Panc1 (cell line): ENCODE measurements around the gene RCOR2. TPM values are rescaled to one million over a fixed set of nuclear protein-coding genes. Genes with fewer than 3 reads are reported as not detected.
A peak's percentile ranks its signal among the peaks of the same experiment; 100 is the strongest.

ENCODE experiments used
- ATAC-seq: fragments of 200-7000 bp; cut with Tn5 transposase; 2 replicates; pipeline ENCODE4 v1.9.1; 2020; ENCODE audit warnings: mild to moderate bottlenecking, moderate library complexity
- BruUV-seq: library from RNA; stranded (reverse); fragments of 400-500 nt; replicated peaks from 2 replicates; lab custom pipeline; 2021; lab: Mats Ljungman, UMichigan
- CTCF ChIA-PET: fragments of 300-600 bp; sonication (Branson Sonifier 250); formaldehyde crosslinking; loops from one replicate; lab custom pipeline; 2022; ENCODE audit warnings: antibody characterized with exemption; lab: Charles Lee
- POLR2A ChIA-PET: fragments of 300-600 bp; sonication (Branson Sonifier 250); formaldehyde crosslinking; loops from one replicate; lab custom pipeline; 2022; ENCODE audit warnings: antibody characterized with exemption; lab: Charles Lee
- DNase-seq: peaks from one replicate; pipeline ENCODE4 v3.0.0-alpha.2; 2010; ENCODE audit warnings: low read depth, low spot score
- H3K27ac ChIP-seq: 2 replicates; pipeline ENCODE4 v1.5.1; 2011; ENCODE audit warnings: mild to moderate bottlenecking, low read length, inconsistent platforms
- H3K27me3 ChIP-seq: fragments of 200-500 bp; sonication (Bioruptor generic); 2 replicates; pipeline ENCODE4 v1.6.0; 2014; ENCODE audit warnings: low read length, inconsistent platforms; ENCODE audit not compliant: control insufficient read depth, insufficient read depth
- H3K36me3 ChIP-seq: fragments of 200-500 bp; sonication (Bioruptor generic); 2 replicates; pipeline ENCODE4 v1.5.1; 2014; ENCODE audit warnings: inconsistent platforms, mild to moderate bottlenecking, low read length, moderate library complexity; ENCODE audit not compliant: control insufficient read depth, insufficient read depth
- H3K4me1 ChIP-seq: 2 replicates; pipeline ENCODE4 v1.5.1; 2011; ENCODE audit warnings: inconsistent platforms, mild to moderate bottlenecking, low read length, moderate library complexity; ENCODE audit not compliant: control insufficient read depth, insufficient read depth
- H3K4me3 ChIP-seq, 2 experiments: 2 replicates each; pipeline ENCODE4 v1.5.1; 2011 to 2012; ENCODE audit warnings: low read depth in 2 of 2, low read length in 2 of 2, mild to moderate bottlenecking in 2 of 2, inconsistent platforms in 1 of 2, moderate library complexity in 1 of 2
- H3K9me3 ChIP-seq: fragments of 200-500 bp; sonication (Bioruptor generic); 2 replicates; pipeline ENCODE4 v1.5.1; 2014; ENCODE audit warnings: low read depth, mild to moderate bottlenecking, inconsistent platforms, low read length, moderate library complexity; ENCODE audit not compliant: control insufficient read depth, insufficient read depth
- POLR2AphosphoS5 ChIP-seq: IDR thresholded peaks from 2 replicates; pipeline ENCODE4 v1.6.1; 2012; ENCODE audit warnings: mild to moderate bottlenecking, low read depth, low read length, moderate library complexity
- SIN3A ChIP-seq: IDR thresholded peaks from 2 replicates; pipeline ENCODE4 v1.6.1; 2012; ENCODE audit warnings: low read depth, mild to moderate bottlenecking, low read length, moderate library complexity, borderline replicate concordance; ENCODE audit not compliant: insufficient read depth
- TCF7L2 ChIP-seq: IDR thresholded peaks from 2 replicates; pipeline ENCODE4 v1.6.1; 2011; ENCODE audit warnings: mild to moderate bottlenecking, low read depth, low read length, inconsistent platforms
- in situ Hi-C: cut with HindIII; loops from 2 replicates; pipeline ENCODE4 v1.10.0; 2016; ENCODE audit warnings: low sequenced_read_pairs, low pct_unique_long_range_greater_than_20kb
- intact Hi-C: fragments of 100-400 bp; cut with micrococcal nuclease; formaldehyde crosslinking; loops from one replicate; pipeline ENCODE4 v1.10.0; 2022; ENCODE audit not compliant: unreplicated experiment
- total RNA-seq: library from RNA; stranded (reverse); gene quantifications from one replicate; pipeline ENCODE4 v1.2.1, GENCODE V29; 2021; ENCODE audit not compliant: unreplicated experiment
- TF ChIP-seq, protein P1 (sequence below): fragments of 450-650 bp; IDR thresholded peaks from 2 replicates; pipeline ENCODE4 v1.5.1; 2017; ENCODE audit warnings: mild to moderate bottlenecking
- TF ChIP-seq, protein P2 (sequence below), 2 experiments: IDR thresholded peaks; 2 replicates each; pipeline ENCODE4 v1.6.1; 2011 to 2012; ENCODE audit warnings: low read depth in 2 of 2, control low read depth in 1 of 2, low read length in 1 of 2, mild to moderate bottlenecking in 1 of 2, moderate library complexity in 1 of 2; ENCODE audit not compliant: insufficient read depth in 1 of 2

Gene RCOR2
- total RNA-seq, 1 experiment from 2014 or later = 10.2 TPM

DNA sequence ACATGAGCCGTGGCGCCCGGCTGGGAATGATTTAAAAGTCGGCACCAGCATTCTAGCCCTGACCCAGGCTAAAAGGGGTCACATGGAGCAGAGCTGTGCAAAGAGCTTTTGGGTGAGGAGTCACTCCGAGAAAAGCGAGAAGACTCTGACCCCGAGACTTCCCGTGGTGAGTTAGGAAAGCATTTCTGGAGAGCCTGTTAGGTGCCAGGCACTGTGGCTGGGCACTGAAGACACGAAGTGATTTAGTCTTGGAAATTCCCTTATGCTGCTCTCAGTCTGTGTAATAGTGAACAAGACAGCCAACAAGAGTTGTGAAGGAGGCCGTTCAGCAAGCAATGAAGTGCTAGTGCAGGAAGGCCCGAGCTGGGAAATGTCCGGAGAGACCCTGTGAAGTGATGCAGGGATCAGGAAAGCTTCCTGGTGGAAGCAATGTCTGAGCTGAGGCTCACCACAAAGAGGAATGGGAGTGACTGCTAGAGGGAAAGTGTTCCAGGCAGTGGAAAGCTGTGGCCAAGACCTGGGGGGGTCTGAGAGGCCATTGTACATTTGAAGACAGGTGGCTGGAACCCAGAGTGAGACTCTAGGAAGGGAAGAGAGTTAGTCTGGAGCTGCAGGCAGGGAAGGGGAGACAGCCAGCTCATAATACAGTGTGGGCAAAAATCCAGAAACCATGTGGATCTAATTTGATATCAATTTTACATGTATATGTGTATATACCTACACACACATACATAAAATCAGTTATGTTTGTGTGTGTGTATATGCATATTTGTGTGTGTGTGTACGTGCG, 46.4 kb downstream of the RCOR2 start:
- no peak overlapping the region for H3K27ac ChIP-seq
- no peaks in the 10 kb centered on the region for H3K27me3 ChIP-seq
- no peak for DNase-seq
- BruUV-seq = no TSS peak
- H3K9me3 ChIP-seq = no peaks in the 10 kb centered on the region
- CTCF ChIA-PET = interaction anchor here (0.6 kb wide), 1 partner anchor 9 kb away, joined by 5 read pairs; no protein-coding TSS in a partner anchor
- H3K4me1 ChIP-seq = peaks cover 32% of the 10 kb centered on the region
- POLR2A ChIA-PET = interaction anchor here (0.6 kb wide), 1 partner anchor 515 kb away, joined by 3 read pairs; no protein-coding TSS in a partner anchor
- intact Hi-C loops (no loop called here), in situ Hi-C loops (no loop called here)
- ATAC-seq = peak; percentile 42; the same call in 1 of the 2 replicates
- no peak overlapping the region for H3K4me3 ChIP-seq
- H3K36me3 ChIP-seq = no peaks in the 10 kb centered on the region
- TF ChIP-seq SIN3A (no peak), POLR2AphosphoS5 (no peak), TCF7L2 (no peak)
- TF ChIP-seq, protein P1, sequence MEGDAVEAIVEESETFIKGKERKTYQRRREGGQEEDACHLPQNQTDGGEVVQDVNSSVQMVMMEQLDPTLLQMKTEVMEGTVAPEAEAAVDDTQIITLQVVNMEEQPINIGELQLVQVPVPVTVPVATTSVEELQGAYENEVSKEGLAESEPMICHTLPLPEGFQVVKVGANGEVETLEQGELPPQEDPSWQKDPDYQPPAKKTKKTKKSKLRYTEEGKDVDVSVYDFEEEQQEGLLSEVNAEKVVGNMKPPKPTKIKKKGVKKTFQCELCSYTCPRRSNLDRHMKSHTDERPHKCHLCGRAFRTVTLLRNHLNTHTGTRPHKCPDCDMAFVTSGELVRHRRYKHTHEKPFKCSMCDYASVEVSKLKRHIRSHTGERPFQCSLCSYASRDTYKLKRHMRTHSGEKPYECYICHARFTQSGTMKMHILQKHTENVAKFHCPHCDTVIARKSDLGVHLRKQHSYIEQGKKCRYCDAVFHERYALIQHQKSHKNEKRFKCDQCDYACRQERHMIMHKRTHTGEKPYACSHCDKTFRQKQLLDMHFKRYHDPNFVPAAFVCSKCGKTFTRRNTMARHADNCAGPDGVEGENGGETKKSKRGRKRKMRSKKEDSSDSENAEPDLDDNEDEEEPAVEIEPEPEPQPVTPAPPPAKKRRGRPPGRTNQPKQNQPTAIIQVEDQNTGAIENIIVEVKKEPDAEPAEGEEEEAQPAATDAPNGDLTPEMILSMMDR = no peak
- TF ChIP-seq, protein P2, sequence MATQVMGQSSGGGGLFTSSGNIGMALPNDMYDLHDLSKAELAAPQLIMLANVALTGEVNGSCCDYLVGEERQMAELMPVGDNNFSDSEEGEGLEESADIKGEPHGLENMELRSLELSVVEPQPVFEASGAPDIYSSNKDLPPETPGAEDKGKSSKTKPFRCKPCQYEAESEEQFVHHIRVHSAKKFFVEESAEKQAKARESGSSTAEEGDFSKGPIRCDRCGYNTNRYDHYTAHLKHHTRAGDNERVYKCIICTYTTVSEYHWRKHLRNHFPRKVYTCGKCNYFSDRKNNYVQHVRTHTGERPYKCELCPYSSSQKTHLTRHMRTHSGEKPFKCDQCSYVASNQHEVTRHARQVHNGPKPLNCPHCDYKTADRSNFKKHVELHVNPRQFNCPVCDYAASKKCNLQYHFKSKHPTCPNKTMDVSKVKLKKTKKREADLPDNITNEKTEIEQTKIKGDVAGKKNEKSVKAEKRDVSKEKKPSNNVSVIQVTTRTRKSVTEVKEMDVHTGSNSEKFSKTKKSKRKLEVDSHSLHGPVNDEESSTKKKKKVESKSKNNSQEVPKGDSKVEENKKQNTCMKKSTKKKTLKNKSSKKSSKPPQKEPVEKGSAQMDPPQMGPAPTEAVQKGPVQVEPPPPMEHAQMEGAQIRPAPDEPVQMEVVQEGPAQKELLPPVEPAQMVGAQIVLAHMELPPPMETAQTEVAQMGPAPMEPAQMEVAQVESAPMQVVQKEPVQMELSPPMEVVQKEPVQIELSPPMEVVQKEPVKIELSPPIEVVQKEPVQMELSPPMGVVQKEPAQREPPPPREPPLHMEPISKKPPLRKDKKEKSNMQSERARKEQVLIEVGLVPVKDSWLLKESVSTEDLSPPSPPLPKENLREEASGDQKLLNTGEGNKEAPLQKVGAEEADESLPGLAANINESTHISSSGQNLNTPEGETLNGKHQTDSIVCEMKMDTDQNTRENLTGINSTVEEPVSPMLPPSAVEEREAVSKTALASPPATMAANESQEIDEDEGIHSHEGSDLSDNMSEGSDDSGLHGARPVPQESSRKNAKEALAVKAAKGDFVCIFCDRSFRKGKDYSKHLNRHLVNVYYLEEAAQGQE (IDR thresholded peaks at IDR 0.05; ENCODE audit: insufficient read depth in 1 of 2, low read depth in 2 of 2, low read length in 1 of 2) = no peak

DNA sequence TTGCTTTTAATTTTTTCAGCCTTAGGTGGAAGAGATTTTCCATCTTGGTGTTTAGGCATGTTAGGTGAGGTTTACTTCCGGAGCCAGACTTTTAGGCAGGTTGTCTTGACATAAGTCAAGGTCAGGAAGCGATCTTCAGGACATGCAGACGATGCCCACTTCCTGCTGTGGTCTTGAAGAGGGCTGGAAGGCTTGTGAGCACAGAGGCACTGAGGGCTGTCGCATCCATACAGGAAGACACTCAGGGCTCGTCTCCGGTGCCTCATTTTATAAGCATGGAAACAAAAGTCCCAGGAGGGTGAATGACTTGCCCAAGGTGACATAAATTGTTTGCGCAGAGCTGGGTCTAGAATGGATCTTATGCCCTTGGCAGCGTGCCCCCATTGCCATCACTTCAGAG, 47.3 kb downstream of the RCOR2 start:
- no TSS peak for BruUV-seq
- in situ Hi-C loops (no loop called here), intact Hi-C loops (no loop called here)
- CTCF ChIA-PET = no interaction called here
- Histone ChIP-seq H3K9me3 (no peaks in the 10 kb centered on the region), H3K4me1 (peaks cover 32% of the 10 kb centered on the region), H3K36me3 (no peaks in the 10 kb centered on the region), H3K27me3 (no peaks in the 10 kb centered on the region), H3K4me3 (no peak overlapping the region), H3K27ac (no peak overlapping the region)
- TF ChIP-seq, protein P1 = no peak
- TF ChIP-seq TCF7L2 = no peak
- TF ChIP-seq, protein P2 (IDR thresholded peaks at IDR 0.05; ENCODE audit: insufficient read depth in 1 of 2, low read depth in 2 of 2, low read length in 1 of 2) = no peak
- TF ChIP-seq SIN3A = no peak
- no peak for ATAC-seq
- no peak for DNase-seq
- POLR2A ChIA-PET = no interaction called here
